COLO668 (cell line): ENCODE results near the gene SDCCAG8.

Source experiments
- DNase-seq: peaks from one replicate; lab custom pipeline; 2025; ENCODE audit not compliant: unreplicated experiment; lab: John Stamatoyannopoulos, UW

Gene SDCCAG8

DNA sequence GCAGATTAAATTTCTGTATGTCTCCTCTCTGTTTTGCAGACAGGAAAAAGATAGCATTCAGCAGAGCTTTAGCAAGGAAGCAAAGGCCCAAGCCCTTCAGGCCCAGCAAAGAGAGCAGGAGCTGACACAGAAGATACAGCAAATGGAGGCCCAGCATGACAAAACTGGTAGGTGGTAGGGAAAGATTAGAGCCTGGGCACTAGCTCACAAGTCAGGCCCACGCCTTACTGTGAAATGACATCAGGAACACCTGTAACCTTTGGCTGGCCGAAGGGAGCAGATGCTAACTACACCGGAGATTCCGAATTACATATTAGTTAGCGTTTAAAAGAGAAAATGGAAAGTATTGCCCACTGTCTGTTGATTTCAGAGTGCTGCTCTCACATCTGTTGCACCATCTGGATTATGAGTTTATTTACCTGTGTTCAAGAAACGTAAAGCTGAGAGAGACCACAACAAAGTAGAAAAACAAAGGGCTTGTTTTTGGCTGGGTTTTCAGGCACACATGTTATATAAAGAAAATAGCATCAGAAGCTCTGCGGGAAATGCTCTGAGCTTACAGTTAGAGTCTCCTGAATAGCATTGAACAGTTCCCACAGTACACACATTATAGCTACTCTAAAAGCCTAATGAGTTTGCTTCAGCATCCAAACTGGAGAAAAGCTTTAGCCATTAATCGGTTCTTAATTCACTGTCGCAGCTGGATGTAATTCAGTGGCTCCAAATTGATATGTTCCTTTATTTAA lies 160.0 kb downstream of the SDCCAG8 start:
- DNase-seq: no peak

GRCh38 chr1:243416495-243416894 lies 160.7 kb downstream of the SDCCAG8 start:
- DNase-seq: no peak

- DNase-seq: no peak
Measured at GRCh38 chr1:243420016-243420945, 164.4 kb downstream of the SDCCAG8 start.

GRCh38 chr1:243420946-243421685 lies 165.3 kb downstream of the SDCCAG8 start:
- no peak for DNase-seq

DNA sequence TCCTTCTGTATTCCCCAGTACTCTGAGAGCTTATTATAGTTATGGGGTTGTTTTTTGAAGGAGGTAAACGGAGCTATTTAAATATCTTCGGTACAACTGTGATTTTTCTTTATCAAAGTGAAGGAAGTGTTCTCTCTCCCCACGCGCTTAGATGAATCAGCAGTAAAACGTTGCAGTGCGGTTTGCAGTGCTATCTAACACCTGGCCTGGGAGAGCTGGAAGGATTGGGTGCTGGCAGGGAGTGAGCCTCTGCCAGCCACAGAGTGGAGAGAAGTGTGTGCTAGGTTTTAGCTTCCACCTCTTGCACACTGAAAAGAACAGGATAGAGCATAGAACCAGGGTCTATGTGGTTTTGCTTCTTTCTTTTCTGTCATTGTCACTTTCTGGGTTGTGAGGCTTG lies 165.9 kb downstream of the SDCCAG8 start:
- no peak for DNase-seq

DNA sequence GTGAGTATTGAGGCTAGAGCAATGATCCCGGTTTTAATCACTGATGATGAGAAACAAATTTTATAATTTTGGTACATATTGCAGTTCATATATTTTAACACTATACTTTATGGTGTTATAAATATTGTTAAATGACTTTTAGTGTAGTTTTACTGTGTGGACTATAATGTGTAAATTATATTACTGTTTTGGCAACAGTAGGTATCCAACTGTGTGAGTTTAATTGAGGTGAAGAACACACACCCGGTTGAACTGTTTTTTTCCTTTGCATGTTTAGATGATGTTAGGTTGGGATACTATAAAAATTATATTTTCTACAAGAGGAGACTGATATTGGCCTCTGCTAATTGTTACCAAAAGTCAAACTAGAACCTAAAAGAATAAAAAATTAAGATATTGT lies 166.5 kb downstream of the SDCCAG8 start:
- no peak for DNase-seq

DNA sequence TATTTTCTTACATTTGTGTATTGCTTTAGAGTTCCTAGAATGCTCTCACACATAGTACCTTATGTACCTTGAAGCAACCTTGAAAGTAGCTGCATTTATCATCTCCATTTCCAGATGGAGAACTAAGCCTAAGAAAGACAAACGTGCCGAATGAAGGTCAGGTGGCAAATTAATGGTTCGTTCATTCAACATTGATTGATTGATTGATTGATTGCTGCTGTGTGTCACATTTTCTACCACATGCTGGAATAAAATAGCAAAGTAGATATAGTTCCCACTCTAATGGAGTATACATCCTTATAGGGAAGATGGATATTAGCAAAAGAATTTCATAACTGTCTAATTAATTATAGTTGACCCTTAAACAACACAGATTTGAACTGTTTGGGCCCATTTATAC lies 172.2 kb downstream of the SDCCAG8 start:
- no peak for DNase-seq

DNA sequence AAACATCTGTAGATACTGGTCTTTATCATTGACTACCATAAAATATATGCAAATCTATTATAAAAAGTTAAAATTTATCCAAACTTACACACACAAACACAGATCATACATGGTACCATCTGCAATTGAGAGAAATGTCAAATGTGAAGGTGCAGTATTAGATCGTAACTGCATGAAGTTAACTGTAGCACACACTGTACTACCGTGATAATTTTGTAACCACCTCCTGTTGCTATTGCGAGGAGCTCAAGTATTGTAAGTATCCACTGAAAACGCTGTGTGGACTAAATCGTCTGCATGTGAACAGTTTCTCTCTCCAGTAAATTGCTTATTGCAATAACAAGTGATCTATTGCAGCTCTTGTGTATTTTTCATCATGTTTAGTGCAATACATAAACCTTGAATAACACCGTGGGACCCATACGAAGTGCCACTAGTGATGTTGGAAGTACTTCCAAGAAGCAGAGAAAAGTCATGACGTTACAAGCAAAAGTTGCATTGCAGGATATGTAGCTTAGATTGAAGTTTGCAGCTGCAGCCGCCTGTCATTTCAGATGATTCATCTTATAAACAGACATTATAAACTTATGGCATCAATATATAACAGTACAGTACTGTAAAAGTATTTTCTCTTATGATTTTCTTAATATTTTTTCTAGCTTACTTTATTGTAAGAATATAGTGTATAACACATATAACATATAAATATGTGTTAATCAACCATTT lies 172.9 kb downstream of the SDCCAG8 start:
- DNase-seq: no peak

GRCh38 chr1:243431591-243431990 lies 175.8 kb downstream of the SDCCAG8 start:
- DNase-seq: no peak

DNA sequence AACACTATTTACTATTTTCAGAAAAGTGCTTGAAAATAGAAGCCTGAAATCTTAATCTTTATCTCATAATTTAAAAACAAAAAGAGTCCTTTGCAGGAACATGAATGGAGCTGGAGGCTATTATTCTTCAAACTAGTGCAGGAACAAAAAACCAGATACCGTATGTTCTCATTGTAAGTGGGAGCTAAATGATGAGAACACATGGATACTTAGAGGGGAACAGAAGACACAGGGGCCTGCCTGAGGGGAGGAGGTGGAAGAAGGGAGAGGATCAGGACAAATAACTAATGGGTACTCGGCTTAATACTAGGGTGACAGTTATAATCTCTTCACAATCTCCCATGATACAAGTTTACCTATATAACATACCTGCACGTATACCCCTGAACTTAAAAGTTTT lies 176.3 kb downstream of the SDCCAG8 start:
- DNase-seq: no peak

- no peak for DNase-seq
Measured at GRCh38 chr1:243433737-243434370, 178.0 kb downstream of the SDCCAG8 start.

DNA sequence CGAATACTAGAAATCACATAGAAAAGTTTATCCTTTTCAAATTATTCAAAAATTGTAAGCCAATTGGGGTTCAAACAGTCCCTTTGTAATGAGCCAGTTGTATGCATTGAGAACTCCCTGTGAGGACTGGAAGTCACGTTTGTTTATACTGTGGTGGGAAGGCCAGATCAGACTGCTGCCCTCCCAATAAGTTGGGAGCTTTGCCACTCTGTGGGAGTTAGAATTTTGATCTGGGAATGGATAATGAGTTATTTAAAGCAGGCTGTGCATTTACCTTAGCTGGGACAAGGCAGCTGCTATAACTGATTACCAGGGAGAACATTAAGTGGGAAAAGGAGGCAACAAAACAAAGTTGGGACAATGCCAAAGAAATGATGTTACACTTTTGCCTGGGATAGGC lies 178.8 kb downstream of the SDCCAG8 start:
- no peak for DNase-seq

- no peak for DNase-seq
Measured at GRCh38 chr1:243435836-243436235, 180.0 kb downstream of the SDCCAG8 start.

GRCh38 chr1:243438146-243438545 lies 182.3 kb downstream of the SDCCAG8 start:
- no peak for DNase-seq

GRCh38 chr1:243438815-243439214 lies 183.0 kb downstream of the SDCCAG8 start:
- DNase-seq: no peak

DNA sequence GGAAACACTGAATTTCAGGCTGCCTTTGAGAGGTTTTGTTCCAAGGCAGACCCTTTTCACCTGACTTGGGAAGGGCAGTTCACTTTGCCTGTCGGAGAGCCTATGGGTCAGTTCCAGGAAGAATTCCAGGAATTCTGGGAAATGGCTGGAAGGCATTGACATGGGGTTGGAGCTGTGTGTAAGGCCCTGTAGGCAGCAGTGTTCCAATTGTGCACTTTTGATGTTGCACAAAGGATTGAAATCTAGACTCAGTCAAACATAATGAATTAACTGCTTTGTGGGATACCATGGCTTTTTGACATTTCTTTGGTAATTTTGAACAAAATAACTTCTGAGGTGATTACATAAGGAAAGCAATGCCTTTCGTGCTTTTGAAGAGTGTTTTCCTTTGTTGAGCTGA lies 184.6 kb downstream of the SDCCAG8 start:
- no peak for DNase-seq

- no peak for DNase-seq
Measured at GRCh38 chr1:243441601-243442000, 185.8 kb downstream of the SDCCAG8 start.

GRCh38 chr1:243443557-243443956 lies 187.7 kb downstream of the SDCCAG8 start:
- DNase-seq: no peak

GRCh38 chr1:243447347-243447746 lies 191.5 kb downstream of the SDCCAG8 start:
- DNase-seq: no peak

- no peak for DNase-seq
Measured at GRCh38 chr1:243447844-243448243, 192.0 kb downstream of the SDCCAG8 start.
